Stomach (tissue), 4 donors: ENCODE data around the gene CCDC73.

Source experiments
- POLR2A ChIP-seq, 4 donors: fragments of 450-650 bp; IDR thresholded peaks; one replicate each; pipeline ENCODE4 v1.6.1; 2016; ENCODE audit warnings: antibody characterized with exemption in 4 of 4, control low read depth in 2 of 4, mild to moderate bottlenecking in 1 of 4, moderate library complexity in 1 of 4
- TF ChIP-seq, protein P1 (sequence below), 7 experiments: fragments of 450-650 bp in 4 of 7; fragments of 200-600 bp in 3 of 7; sonication (generic) in 3 of 7; IDR thresholded peaks; one replicate each; pipeline ENCODE4 v1.5.1; 2016 to 2019; ENCODE audit warnings: antibody characterized with exemption in 7 of 7, control low read depth in 2 of 7, mild to moderate bottlenecking in 1 of 7

DNA sequence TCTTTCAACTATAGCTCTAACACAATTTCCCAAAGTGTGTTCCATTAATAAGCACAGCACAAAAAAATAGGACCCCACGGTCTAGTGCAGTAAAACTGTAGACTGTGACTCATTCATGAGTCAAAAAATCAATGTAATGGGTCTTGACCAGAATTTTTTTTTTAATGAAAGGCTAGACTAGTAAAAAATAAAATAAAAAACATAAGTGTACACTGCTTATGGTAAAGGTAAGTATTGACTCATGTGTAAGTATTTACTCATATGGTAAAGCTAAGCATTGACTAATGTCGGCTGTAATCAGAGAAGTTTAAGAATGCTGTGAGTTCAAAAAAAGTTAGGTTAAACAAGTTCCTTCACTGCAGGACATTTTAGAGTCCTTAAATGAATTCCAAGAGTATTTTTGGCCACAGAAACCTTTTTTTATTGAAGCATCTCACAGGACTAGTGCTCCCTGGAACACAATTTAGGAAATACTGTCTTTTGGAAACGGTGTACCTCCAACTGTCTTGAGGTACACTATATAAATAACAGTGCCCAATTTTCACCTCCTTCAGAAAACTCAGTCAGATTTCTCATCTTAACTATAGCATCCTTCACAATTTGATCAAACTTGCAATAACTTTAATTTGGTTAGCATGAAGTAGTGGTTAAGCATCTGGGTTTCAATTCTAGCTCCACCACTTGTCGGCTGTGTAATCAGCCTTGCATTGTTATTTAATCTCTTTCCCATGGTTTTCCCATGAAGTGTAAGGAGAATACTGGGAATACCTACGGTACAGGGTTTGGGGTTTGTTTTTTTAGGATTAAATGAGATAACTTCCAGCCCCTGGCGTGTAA lies 2.1 kb downstream of the CCDC73 start:
- TF ChIP-seq POLR2A (IDR thresholded peaks at IDR 0.05), result no peak
- TF ChIP-seq, protein P1, sequence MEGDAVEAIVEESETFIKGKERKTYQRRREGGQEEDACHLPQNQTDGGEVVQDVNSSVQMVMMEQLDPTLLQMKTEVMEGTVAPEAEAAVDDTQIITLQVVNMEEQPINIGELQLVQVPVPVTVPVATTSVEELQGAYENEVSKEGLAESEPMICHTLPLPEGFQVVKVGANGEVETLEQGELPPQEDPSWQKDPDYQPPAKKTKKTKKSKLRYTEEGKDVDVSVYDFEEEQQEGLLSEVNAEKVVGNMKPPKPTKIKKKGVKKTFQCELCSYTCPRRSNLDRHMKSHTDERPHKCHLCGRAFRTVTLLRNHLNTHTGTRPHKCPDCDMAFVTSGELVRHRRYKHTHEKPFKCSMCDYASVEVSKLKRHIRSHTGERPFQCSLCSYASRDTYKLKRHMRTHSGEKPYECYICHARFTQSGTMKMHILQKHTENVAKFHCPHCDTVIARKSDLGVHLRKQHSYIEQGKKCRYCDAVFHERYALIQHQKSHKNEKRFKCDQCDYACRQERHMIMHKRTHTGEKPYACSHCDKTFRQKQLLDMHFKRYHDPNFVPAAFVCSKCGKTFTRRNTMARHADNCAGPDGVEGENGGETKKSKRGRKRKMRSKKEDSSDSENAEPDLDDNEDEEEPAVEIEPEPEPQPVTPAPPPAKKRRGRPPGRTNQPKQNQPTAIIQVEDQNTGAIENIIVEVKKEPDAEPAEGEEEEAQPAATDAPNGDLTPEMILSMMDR (IDR thresholded peaks at IDR 0.05), result no peak
